HG02884 (cell line): ENCODE results near the gene GABRR1.

Experiments used
- ATAC-seq: cut with Tn5 transposase; IDR thresholded peaks from one replicate; pipeline ENCODE4 v1.9.1; 2021; ENCODE audit warnings: mild to moderate bottlenecking, moderate library complexity; ENCODE audit not compliant: unreplicated experiment

The GABRR1 gene

GRCh38 chr6:89216411-89216810 lies 747 bp downstream of the GABRR1 start:
- ATAC-seq = no peak

- ATAC-seq = no peak
Measured at GRCh38 chr6:89215391-89215790, 1.8 kb downstream of the GABRR1 start.

GRCh38 chr6:89214197-89214596 lies 3.0 kb downstream of the GABRR1 start:
- no peak for ATAC-seq

- no peak for ATAC-seq
Measured at GRCh38 chr6:89212472-89212871, 4.7 kb downstream of the GABRR1 start.

GRCh38 chr6:89209457-89209856 lies 7.7 kb downstream of the GABRR1 start:
- ATAC-seq = no peak

GRCh38 chr6:89208551-89208950 lies 8.6 kb downstream of the GABRR1 start:
- ATAC-seq = no peak

- no peak for ATAC-seq
Measured at GRCh38 chr6:89205819-89206218, 11.3 kb downstream of the GABRR1 start.

- ATAC-seq = no peak
Measured at GRCh38 chr6:89204096-89204495, 13.1 kb downstream of the GABRR1 start.

GRCh38 chr6:89200706-89201215 lies 16.4 kb downstream of the GABRR1 start:
- no peak for ATAC-seq

- no peak for ATAC-seq
Measured at GRCh38 chr6:89199579-89199978, 17.6 kb downstream of the GABRR1 start.

GRCh38 chr6:89198235-89198634 lies 18.9 kb downstream of the GABRR1 start:
- ATAC-seq = no peak

- ATAC-seq = no peak
Measured at GRCh38 chr6:89197141-89197540, 20.0 kb downstream of the GABRR1 start.

- ATAC-seq = no peak
Measured at GRCh38 chr6:89194559-89194958, 22.6 kb downstream of the GABRR1 start.

- no peak for ATAC-seq
Measured at GRCh38 chr6:89190741-89191140, 26.4 kb downstream of the GABRR1 start.

- no peak for ATAC-seq
Measured at GRCh38 chr6:89187504-89187903, 29.7 kb downstream of the GABRR1 start.

GRCh38 chr6:89186762-89187161 lies 30.4 kb downstream of the GABRR1 start:
- no peak for ATAC-seq

- ATAC-seq = no peak
Measured at GRCh38 chr6:89184344-89184743, 32.8 kb downstream of the GABRR1 start.

- no peak for ATAC-seq
Measured at GRCh38 chr6:89183294-89183693, 33.9 kb downstream of the GABRR1 start.

GRCh38 chr6:89180971-89181370 lies 36.2 kb downstream of the GABRR1 start:
- no peak for ATAC-seq

GRCh38 chr6:89180112-89180511 lies 37.0 kb downstream of the GABRR1 start:
- no peak for ATAC-seq

GRCh38 chr6:89173634-89174033 lies 43.5 kb downstream of the GABRR1 start:
- ATAC-seq = no peak

GRCh38 chr6:89172131-89172530 lies 45.0 kb downstream of the GABRR1 start:
- ATAC-seq = no peak

GRCh38 chr6:89162047-89162371 lies 55.1 kb downstream of the GABRR1 start:
- no peak for ATAC-seq
